VCaP (cell line): ENCODE data around the gene PTPRD.

ENCODE experiments used
- H3K27ac ChIP-seq: fragments of 450-650 bp; 2 replicates; pipeline ENCODE4 v1.5.1; 2017
- CTCF ChIP-seq: fragments of 450-650 bp; conservative IDR thresholded peaks from 2 replicates; pipeline ENCODE4 v1.5.1; 2017; ENCODE audit warnings: mild to moderate bottlenecking, moderate library complexity

PTPRD gene

GRCh38 chr9:10059044-10059443 is 553.8 kb downstream of the PTPRD start:
- TF ChIP-seq CTCF: no peak
- no peak overlapping the region for H3K27ac ChIP-seq

GRCh38 chr9:10055886-10056395 is 556.9 kb downstream of the PTPRD start:
- TF ChIP-seq CTCF: no peak
- no peak overlapping the region for H3K27ac ChIP-seq

GRCh38 chr9:10054456-10054855 is 558.3 kb downstream of the PTPRD start:
- no peak overlapping the region for H3K27ac ChIP-seq
- TF ChIP-seq CTCF: no peak

GRCh38 chr9:10052916-10053315 is 559.9 kb downstream of the PTPRD start:
- no peak for TF ChIP-seq CTCF

GRCh38 chr9:10052181-10052580 is 560.6 kb downstream of the PTPRD start:
- TF ChIP-seq CTCF: no peak
- no peak overlapping the region for H3K27ac ChIP-seq

More at GRCh38 chr9:10052916-10053315, 559.9 kb downstream of the PTPRD start:
- H3K27ac ChIP-seq: no peak overlapping the region

- no peak for TF ChIP-seq CTCF
- no peak overlapping the region for H3K27ac ChIP-seq
Measured at GRCh38 chr9:10050016-10050415, 562.8 kb downstream of the PTPRD start.

GRCh38 chr9:10048994-10049393 is 563.8 kb downstream of the PTPRD start:
- H3K27ac ChIP-seq: no peak overlapping the region
- no peak for TF ChIP-seq CTCF
